HepG2 (cell line): ENCODE results near the gene TOPORS. TPM values are rescaled to one million over a fixed set of nuclear protein-coding genes. Genes with fewer than 3 reads are reported as not detected.

ENCODE experiments used
- EED ChIP-seq: sonication (generic); formaldehyde crosslinking; IDR thresholded peaks from 2 replicates; pipeline ENCODE4 v1.5.0; 2020; ENCODE audit warnings: mild to moderate bottlenecking, missing genetic modification reagents
- EP300 ChIP-seq, 3 experiments: sonication (generic) in 1 of 3; formaldehyde crosslinking in 1 of 3; IDR thresholded peaks; 2 replicates each; pipeline versions ENCODE4 v1.5.1 to v1.6.1; 2011 to 2020; ENCODE audit warnings: low read depth in 2 of 3, low read length in 2 of 3, borderline replicate concordance in 1 of 3, improper control_type of control experiment in 1 of 3, mild to moderate bottlenecking in 1 of 3, missing genetic modification reagents in 1 of 3, moderate library complexity in 1 of 3
- ZHX2 ChIP-seq, 2 experiments: sonication (generic) in 1 of 2; formaldehyde crosslinking in 1 of 2; IDR thresholded peaks; 2 replicates each; pipeline versions ENCODE4 v1.6.1 to v1.9.0; 2014 to 2022; ENCODE audit warnings: antibody characterized with exemption in 1 of 2, borderline replicate concordance in 1 of 2, inconsistent platforms in 1 of 2, low read depth in 1 of 2, missing genetic modification reagents in 1 of 2
- ZNF333 ChIP-seq: sonication (generic); formaldehyde crosslinking; IDR thresholded peaks from 2 replicates; pipeline ENCODE4 v1.4.0; 2020; ENCODE audit warnings: mild to moderate bottlenecking, missing genetic modification reagents, borderline replicate concordance
- ZNF432 ChIP-seq: sonication (generic); formaldehyde crosslinking; IDR thresholded peaks from 2 replicates; pipeline ENCODE4 v1.5.0; 2020; ENCODE audit warnings: missing genetic modification reagents, mild to moderate bottlenecking, borderline replicate concordance
- ZNF513 ChIP-seq: sonication (generic); formaldehyde crosslinking; conservative IDR thresholded peaks from 2 replicates; pipeline ENCODE4 v1.5.0; 2020; ENCODE audit warnings: missing genetic modification reagents
- ZNF570 ChIP-seq: sonication (generic); formaldehyde crosslinking; IDR thresholded peaks from 2 replicates; pipeline ENCODE4 v1.4.0; 2020; ENCODE audit warnings: mild to moderate bottlenecking, missing genetic modification reagents, borderline replicate concordance
- ZNF740 ChIP-seq: sonication (generic); formaldehyde crosslinking; IDR thresholded peaks from 2 replicates; pipeline ENCODE4 v1.4.0; 2020; ENCODE audit warnings: missing genetic modification reagents
- polyA plus RNA-seq, 8 experiments: library from polyadenylated mRNA; depleted of rRNA in 3 of 8; stranded (reverse) in 7 of 8; unstranded in 1 of 8; fragments of >200 nt; fragmentation: Illumina TruSeq in 4 of 8; extraction: Trizol in 4 of 8; gene quantifications; 2 replicates each; pipeline versions ENCODE4 v1.2.1 to v1.2.3, GENCODE V29; 2011 to 2016; ENCODE audit warnings: low read depth in 4 of 8, missing spikeins in 1 of 8, mixed read lengths in 1 of 8; ENCODE audit not compliant: insufficient read depth in 1 of 8
- total RNA-seq, 5 experiments: library from RNA; depleted of rRNA; stranded (reverse); fragments of >200 nt; fragmentation: Illumina TruSeq; extraction: Trizol; gene quantifications; 2 replicates each; pipeline ENCODE4 v1.2.3, GENCODE V29; 2016; ENCODE audit warnings: low read depth in 1 of 5

TOPORS gene
- total and polyA plus RNA-seq, 2 of the 13 experiments (the other 11 are each of a cell fraction or from before 2014, with no cell fraction given), result 6.8 to 19.6 TPM

- no peak for TF ChIP-seq ZHX2 (IDR thresholded peaks at IDR 0.05; ENCODE audit: low read depth)
- no peak for TF ChIP-seq ZHX2 (CRISPR knock-in tag; IDR thresholded peaks at IDR 0.05; ENCODE audit: borderline replicate concordance)
- no peak for TF ChIP-seq ZNF570 (CRISPR knock-in tag)
- TF ChIP-seq ZNF432, result no peak
- TF ChIP-seq ZNF333 (CRISPR knock-in tag), result no peak
- TF ChIP-seq ZNF513 (CRISPR knock-in tag), result no peak
- TF ChIP-seq EP300 (IDR thresholded peaks at IDR 0.05; ENCODE audit: low read depth in 2 of 2, low read length in 2 of 2), result no peak
- no peak for TF ChIP-seq EP300 (CRISPR knock-in tag; IDR thresholded peaks at IDR 0.05; ENCODE audit: borderline replicate concordance)
- TF ChIP-seq ZNF740 (CRISPR knock-in tag), result no peak
- TF ChIP-seq EED (CRISPR knock-in tag), result no peak
Observed at GRCh38 chr9:32551276-32552051, 922 bp downstream of the TOPORS start (continued).
